Neural crest cell (in vitro differentiated cells): ENCODE measurements around the gene SPDYE1. TPM values are rescaled to one million over a fixed set of nuclear protein-coding genes. Genes with fewer than 3 reads are reported as not detected.

Experiments
- DNase-seq: peaks from one replicate; pipeline ENCODE4 v3.0.0; 2021; ENCODE audit warnings: low read depth, mixed read lengths, low spot score
- H3K27ac Mint-ChIP-seq: one replicate; pipeline ENCODE4 v1.8.0; 2021; ENCODE audit warnings: mild to moderate bottlenecking, mixed read lengths; ENCODE audit not compliant: unreplicated experiment
- H3K27me3 Mint-ChIP-seq: 2 replicates; pipeline ENCODE4 v1.8.0; 2021; ENCODE audit warnings: low read depth, mild to moderate bottlenecking, mixed read lengths
- H3K36me3 Mint-ChIP-seq: 2 replicates; pipeline ENCODE4 v1.8.0; 2021; ENCODE audit warnings: low read depth, mild to moderate bottlenecking, mixed read lengths
- H3K4me1 Mint-ChIP-seq: 2 replicates; pipeline ENCODE4 v1.8.0; 2021; ENCODE audit warnings: mixed read lengths
- H3K4me3 Mint-ChIP-seq: one replicate; pipeline ENCODE4 v1.8.0; 2021; ENCODE audit warnings: mild to moderate bottlenecking, mixed read lengths
- H3K9me3 Mint-ChIP-seq: 2 replicates; pipeline ENCODE4 v1.8.0; 2021; ENCODE audit warnings: mixed read lengths
- total RNA-seq: library from RNA; stranded (reverse); gene quantifications from 2 replicates; pipeline ENCODE4 v1.2.1, GENCODE V29; 2021
- TF ChIP-seq, protein P1 (sequence below): fragments of 200-600 bp; sonication (generic); conservative IDR thresholded peaks from 2 replicates; pipeline ENCODE4 v1.5.0; 2021; ENCODE audit warnings: antibody characterized with exemption, mild to moderate bottlenecking

Gene SPDYE1
- total RNA-seq, 1 donor from 2014 or later: not detected

DNA sequence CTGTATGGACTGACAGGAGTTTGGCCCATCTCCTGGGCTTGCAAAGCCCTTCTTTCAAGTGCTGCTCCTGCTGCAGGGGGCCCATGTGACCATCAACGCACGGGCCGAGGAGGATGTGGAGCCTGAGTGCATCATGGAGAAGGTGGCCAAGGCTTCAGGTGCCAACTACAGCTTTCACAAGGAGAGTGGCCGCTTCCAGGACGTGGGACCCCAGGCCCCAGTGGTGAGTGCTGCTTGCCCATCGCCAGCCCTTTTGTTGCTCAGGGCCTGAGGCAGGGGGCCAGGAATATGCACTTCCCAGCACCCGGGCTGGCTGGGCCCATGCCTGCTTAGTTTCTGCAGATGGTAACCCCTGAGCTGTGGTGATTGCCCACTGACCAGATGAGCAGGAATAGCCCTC lies 59.0 kb downstream of the SPDYE1 start:
- Mint-ChIP-seq H3K9me3 (no peaks in the 10 kb centered on the region), H3K4me3 (no peak overlapping the region), H3K27me3 (no peaks in the 10 kb centered on the region), H3K4me1 (no peaks in the 10 kb centered on the region), H3K27ac (no peak overlapping the region), H3K36me3 (peaks cover 11% of the 10 kb centered on the region)
- DNase-seq: no peak
- TF ChIP-seq, protein P1, sequence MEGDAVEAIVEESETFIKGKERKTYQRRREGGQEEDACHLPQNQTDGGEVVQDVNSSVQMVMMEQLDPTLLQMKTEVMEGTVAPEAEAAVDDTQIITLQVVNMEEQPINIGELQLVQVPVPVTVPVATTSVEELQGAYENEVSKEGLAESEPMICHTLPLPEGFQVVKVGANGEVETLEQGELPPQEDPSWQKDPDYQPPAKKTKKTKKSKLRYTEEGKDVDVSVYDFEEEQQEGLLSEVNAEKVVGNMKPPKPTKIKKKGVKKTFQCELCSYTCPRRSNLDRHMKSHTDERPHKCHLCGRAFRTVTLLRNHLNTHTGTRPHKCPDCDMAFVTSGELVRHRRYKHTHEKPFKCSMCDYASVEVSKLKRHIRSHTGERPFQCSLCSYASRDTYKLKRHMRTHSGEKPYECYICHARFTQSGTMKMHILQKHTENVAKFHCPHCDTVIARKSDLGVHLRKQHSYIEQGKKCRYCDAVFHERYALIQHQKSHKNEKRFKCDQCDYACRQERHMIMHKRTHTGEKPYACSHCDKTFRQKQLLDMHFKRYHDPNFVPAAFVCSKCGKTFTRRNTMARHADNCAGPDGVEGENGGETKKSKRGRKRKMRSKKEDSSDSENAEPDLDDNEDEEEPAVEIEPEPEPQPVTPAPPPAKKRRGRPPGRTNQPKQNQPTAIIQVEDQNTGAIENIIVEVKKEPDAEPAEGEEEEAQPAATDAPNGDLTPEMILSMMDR: no peak

DNA sequence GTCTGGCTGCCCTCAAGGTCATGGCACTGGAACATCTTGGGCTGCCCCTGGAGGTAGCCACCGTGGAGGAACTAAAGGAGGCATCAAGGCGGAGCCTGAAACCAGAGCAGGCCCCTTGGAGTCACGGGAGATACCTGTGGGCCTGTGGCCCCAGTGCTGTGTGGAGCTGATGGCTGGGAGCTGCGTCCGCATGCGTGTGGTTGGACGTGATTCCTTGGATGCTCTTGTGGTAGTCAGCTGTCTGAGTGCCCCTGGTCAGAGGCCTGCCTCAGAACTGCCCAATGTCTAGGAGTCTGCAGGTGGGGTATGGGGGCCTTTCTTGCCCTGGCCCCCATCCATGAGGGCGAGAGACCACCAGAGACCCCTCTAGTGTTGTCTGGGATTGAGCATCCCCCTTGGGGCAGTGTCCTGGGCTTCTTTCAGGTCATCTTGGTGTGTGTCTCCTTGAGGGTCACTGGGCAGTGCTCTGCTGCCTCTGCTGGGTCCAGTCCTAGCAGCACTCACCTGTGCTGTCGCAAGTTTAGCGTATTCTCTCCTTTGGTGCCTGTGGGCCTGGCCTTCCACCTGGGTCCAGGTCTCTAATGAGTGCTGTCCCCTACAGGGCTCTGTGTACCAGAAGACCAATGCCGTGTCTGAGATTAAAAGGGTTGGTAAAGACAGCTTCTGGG lies 59.6 kb downstream of the SPDYE1 start:
- Mint-ChIP-seq H3K27me3 (no peaks in the 10 kb centered on the region), H3K9me3 (no peaks in the 10 kb centered on the region)

DNA sequence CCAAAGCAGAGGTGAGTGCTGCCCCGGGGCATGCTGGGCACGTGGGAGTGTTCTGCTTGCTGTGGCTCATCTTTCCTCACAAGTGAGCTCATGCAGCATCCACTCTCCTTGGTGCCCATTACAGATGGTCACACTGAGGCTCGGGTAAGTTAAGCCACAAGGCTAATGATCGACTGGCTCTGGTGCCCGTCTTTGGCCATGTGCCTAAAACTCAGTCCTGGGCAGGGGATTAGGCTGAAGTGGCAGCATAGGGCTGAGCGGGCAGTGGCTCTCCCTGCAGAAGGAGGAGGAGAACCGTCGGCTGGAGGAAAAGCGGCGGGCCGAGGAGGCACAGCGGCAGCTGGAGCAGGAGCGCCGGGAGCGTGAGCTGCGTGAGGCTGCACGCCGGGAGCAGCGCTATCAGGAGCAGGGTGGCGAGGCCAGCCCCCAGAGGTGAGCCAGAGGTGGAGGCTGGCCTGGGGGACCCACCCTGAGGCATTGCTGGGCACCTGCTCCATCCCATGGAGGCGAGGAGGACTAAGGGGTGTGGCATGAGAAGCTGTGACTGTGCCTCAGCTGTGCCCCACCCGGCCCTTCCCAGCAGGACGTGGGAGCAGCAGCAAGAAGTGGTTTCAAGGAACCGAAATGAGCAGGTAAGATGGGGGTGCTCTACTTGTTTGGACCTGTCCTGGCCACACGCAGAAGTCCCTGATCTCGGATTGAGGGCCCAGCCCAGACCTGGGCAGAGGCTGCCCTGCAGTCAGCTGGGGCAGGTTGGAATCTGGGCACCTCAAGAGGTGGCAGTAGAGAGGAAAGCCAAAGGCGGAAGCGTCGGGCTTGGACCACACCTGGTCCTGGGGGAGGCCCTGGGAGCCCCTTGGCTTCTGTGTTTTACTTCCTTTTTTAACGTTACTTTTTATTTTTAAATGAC lies 60.4 kb downstream of the SPDYE1 start:
- Mint-ChIP-seq H3K4me3 (no peak overlapping the region), H3K4me1 (no peaks in the 10 kb centered on the region), H3K27me3 (no peaks in the 10 kb centered on the region), H3K36me3 (peaks cover 11% of the 10 kb centered on the region), H3K27ac (no peak overlapping the region), H3K9me3 (no peaks in the 10 kb centered on the region)
- DNase-seq: no peak
- TF ChIP-seq, protein P1: no peak

More for the DNA sequence above, 59.6 kb downstream of the SPDYE1 start:
- Mint-ChIP-seq H3K36me3 (peaks cover 11% of the 10 kb centered on the region), H3K27ac (no peak overlapping the region), H3K4me1 (no peaks in the 10 kb centered on the region), H3K4me3 (no peak overlapping the region)
- no peak for DNase-seq
- TF ChIP-seq, protein P1: no peak

DNA sequence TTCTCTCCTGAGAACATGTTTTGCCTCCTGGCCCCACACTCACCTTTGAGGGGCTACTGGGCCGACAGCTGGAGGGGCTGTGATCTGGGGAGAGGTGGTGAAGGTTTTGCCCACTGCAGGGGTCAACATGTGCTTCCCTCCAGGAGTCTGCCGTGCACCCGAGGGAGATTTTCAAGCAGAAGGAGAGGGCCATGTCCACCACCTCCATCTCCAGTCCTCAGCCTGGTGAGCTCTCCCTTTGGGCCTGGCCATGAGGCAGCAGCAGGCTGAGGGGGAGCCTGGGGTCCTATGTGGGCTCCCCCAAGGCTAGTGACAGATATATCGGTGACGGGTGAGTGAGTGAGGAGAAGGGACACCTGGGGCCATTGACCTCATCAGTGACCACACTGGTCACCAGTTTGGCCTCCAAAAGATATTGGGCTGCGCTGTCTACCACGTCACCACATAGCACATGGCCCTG lies 61.1 kb downstream of the SPDYE1 start:
- H3K27me3 Mint-ChIP-seq: peaks cover 3% of the 10 kb centered on the region
- no peak overlapping the region for H3K27ac Mint-ChIP-seq
- H3K9me3 Mint-ChIP-seq: no peaks in the 10 kb centered on the region
- no peak for DNase-seq
- TF ChIP-seq, protein P1: no peak
- H3K36me3 Mint-ChIP-seq: peaks cover 11% of the 10 kb centered on the region
- no peaks in the 10 kb centered on the region for H3K4me1 Mint-ChIP-seq
- H3K4me3 Mint-ChIP-seq: no peak overlapping the region

DNA sequence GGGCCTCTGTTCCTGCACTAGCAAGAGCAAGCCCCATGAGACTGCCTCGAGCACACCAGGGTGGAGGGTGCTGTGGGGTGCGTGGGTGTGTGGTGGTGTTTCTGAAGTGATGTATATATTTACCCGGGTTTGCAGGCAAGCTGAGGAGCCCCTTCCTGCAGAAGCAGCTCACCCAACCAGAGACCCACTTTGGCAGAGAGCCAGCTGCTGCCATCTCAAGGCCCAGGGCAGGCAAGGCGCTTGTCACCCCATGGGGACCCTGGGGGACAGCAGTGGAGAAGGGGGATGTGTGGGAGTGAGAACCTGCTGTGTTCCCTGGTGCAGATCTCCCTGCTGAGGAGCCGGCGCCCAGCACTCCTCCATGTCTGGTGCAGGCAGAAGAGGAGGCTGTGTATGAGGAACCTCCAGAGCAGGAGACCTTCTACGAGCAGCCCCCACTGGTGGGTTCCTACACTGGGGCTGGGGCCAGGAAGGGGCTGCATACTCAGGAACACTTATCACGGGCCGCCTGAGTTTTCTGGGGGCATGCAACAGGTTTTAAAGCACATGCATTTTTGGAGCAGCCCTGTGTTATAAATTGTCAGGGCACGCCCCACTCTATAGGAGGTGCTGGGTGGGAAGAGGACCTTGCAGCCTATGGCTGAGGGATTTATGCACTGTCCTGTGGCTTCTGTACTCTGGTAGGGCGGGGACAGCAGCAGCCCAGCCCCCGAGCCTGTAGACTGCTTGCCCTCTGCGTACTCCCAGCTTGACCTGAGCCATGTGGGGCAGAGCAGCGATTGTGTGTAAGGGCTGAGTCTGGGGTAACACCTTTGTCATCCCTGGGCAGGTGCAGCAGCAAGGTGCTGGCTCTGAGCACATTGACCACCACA lies 61.8 kb downstream of the SPDYE1 start:
- TF ChIP-seq, protein P1: no peak
- Mint-ChIP-seq H3K36me3 (peaks cover 11% of the 10 kb centered on the region), H3K4me3 (no peak overlapping the region), H3K27ac (no peak overlapping the region), H3K27me3 (peaks cover 7% of the 10 kb centered on the region), H3K9me3 (no peaks in the 10 kb centered on the region), H3K4me1 (peaks cover 3% of the 10 kb centered on the region)
- DNase-seq: no peak
